Sigmoid colon (tissue), 7 donors: ENCODE results near the gene RPL18A. TPM values are rescaled to one million over a fixed set of nuclear protein-coding genes. Genes with fewer than 3 reads are reported as not detected.

Experiments
- DNase-seq: peaks from one replicate; pipeline ENCODE4 v3.0.0-alpha.2; 2019
- H3K27ac ChIP-seq, 4 donors: fragments of 200-600 bp; sonication (generic); one replicate each; pipeline ENCODE4 v1.5.1; 2016 to 2019; ENCODE audit warnings: mild to moderate bottlenecking in 1 of 4
- H3K27me3 ChIP-seq, 3 donors: fragments of 200-600 bp; sonication (generic); one replicate each; pipeline ENCODE4 v1.5.1; 2019; ENCODE audit warnings: mild to moderate bottlenecking in 1 of 3
- H3K36me3 ChIP-seq, 4 donors: fragments of 200-600 bp; sonication (generic); one replicate each; pipeline ENCODE4 v1.5.1; 2016 to 2019
- H3K4me1 ChIP-seq, 4 donors: fragments of 200-600 bp; sonication (generic); one replicate each; pipeline ENCODE4 v1.5.1; 2017 to 2019
- H3K4me3 ChIP-seq, 4 donors: fragments of 200-600 bp; sonication (generic); one replicate each; pipeline ENCODE4 v1.5.1; 2017 to 2019; ENCODE audit warnings: mild to moderate bottlenecking in 2 of 4, moderate library complexity in 1 of 4
- H3K9me3 ChIP-seq, 4 donors: fragments of 200-600 bp in 3 of 4; sonication (generic) in 3 of 4; one replicate each; pipeline versions ENCODE4 v1.5.1 to v1.6.1; 2013 to 2019
- EP300 ChIP-seq, 4 donors: sonication (generic); formaldehyde crosslinking; IDR thresholded peaks; one replicate each; pipeline ENCODE4 v1.6.1; 2017; ENCODE audit warnings: antibody characterized with exemption in 4 of 4
- POLR2A ChIP-seq, 2 donors: fragments of 450-650 bp; IDR thresholded peaks; one replicate each; pipeline ENCODE4 v1.6.1; 2016; ENCODE audit warnings: antibody characterized with exemption in 2 of 2, mild to moderate bottlenecking in 2 of 2, moderate library complexity in 2 of 2
- POLR2AphosphoS5 ChIP-seq, 4 donors: sonication (generic); formaldehyde crosslinking; IDR thresholded peaks; one replicate each; pipeline ENCODE4 v1.6.1; 2017; ENCODE audit warnings: antibody characterized with exemption in 4 of 4
- WGBS, 2 donors: extraction: QIAGEN DNeasy Blood & Tissue Kit; methylation state at CpG; one replicate each; pipeline ENCODE4 v1.1.7; 2013; 5-methylcytosine and 5-hydroxymethylcytosine counted together
- intact Hi-C: fragments of 100-400 bp; cut with DNase I; formaldehyde crosslinking; loops from one replicate; pipeline ENCODE4 v1.15.1; 2023
- polyA plus RNA-seq, 3 donors: library from polyadenylated mRNA; stranded (reverse); fragments of 200-250 nt; gene quantifications; one replicate each; pipeline ENCODE4 v1.2.3, GENCODE V29; 2013
- total RNA-seq, 4 donors: library from RNA; depleted of rRNA; stranded (reverse); fragments of >200 nt; gene quantifications; one replicate each; pipeline ENCODE4 v1.1.0, GENCODE V29; 2016
- TF ChIP-seq, protein P1 (sequence below), 4 experiments: fragments of 450-650 bp in 3 of 4; fragments of 200-600 bp in 1 of 4; IDR thresholded peaks; one replicate each; pipeline ENCODE4 v1.5.1; 2016 to 2019; ENCODE audit warnings: antibody characterized with exemption in 4 of 4, mild to moderate bottlenecking in 3 of 4, moderate library complexity in 2 of 4
- donor health status: healthy with polysubstance abuse.
- donor health status: Bipolar disorder and iron deficiency.
- donor health status: healthy.

The RPL18A gene
- total and polyA plus RNA-seq, 7 donors, result 1,686 to 3,945 (median 2,372) TPM

DNA sequence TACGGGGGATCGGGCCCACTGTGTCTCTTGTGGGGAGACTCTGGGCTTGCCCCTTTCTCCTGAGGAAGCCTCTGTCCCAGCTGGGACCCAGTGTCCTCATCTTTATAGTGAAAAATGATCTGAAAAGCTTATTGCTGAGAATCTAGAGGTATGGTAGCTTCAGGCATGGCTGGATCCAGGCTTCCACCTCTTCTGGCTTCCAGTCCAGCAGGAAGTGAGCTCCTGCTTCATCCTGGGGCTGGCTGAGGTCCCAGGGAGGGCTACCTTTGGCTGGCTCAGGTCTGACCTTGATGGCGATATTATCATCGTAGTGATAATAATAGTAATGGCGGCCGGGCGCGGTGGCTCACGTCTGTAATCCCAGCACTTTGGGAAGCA lies 15.0 kb downstream of the RPL18A start:
- intact Hi-C loops, result no loop called here
- H3K4me3 ChIP-seq, result no peak overlapping the region
- 77 to 88% methylated on average over 9 of the region's 9 CpGs for WGBS, 2 donors
- H3K27ac ChIP-seq, result no peak overlapping the region
- H3K27me3 ChIP-seq, result peaks cover 38 to 78% (median 62%) of the 10 kb centered on the region in 3 donors
- DNase-seq, result no peak
- TF ChIP-seq POLR2AphosphoS5 (IDR thresholded peaks at IDR 0.05), result no peak
- TF ChIP-seq EP300 (IDR thresholded peaks at IDR 0.05), result no peak
- TF ChIP-seq, protein P1, sequence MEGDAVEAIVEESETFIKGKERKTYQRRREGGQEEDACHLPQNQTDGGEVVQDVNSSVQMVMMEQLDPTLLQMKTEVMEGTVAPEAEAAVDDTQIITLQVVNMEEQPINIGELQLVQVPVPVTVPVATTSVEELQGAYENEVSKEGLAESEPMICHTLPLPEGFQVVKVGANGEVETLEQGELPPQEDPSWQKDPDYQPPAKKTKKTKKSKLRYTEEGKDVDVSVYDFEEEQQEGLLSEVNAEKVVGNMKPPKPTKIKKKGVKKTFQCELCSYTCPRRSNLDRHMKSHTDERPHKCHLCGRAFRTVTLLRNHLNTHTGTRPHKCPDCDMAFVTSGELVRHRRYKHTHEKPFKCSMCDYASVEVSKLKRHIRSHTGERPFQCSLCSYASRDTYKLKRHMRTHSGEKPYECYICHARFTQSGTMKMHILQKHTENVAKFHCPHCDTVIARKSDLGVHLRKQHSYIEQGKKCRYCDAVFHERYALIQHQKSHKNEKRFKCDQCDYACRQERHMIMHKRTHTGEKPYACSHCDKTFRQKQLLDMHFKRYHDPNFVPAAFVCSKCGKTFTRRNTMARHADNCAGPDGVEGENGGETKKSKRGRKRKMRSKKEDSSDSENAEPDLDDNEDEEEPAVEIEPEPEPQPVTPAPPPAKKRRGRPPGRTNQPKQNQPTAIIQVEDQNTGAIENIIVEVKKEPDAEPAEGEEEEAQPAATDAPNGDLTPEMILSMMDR (IDR thresholded peaks at IDR 0.05), result no peak
- TF ChIP-seq POLR2A (IDR thresholded peaks at IDR 0.05), result no peak
- no peaks in the 10 kb centered on the region for H3K36me3 ChIP-seq
- H3K9me3 ChIP-seq, result no peaks in the 10 kb centered on the region
- peaks cover 0 to 22% (median 20%) of the 10 kb centered on the region in 4 donors for H3K4me1 ChIP-seq

DNA sequence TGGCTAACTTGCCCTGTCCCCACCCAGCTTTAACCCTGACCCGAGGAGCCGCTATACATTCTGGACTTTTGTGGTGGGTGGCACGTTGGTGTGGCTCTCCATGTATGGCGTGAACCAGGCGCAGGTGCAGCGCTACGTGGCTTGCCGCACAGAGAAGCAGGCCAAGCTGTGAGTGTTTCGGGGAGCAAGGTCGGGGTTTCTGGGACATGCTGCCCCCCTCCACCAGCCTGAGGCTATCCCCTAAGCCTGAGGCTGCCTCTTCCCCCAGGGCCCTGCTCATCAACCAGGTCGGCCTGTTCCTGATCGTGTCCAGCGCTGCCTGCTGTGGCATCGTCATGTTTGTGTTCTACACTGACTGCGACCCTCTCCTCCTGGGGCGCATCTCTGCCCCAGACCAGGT lies 18.0 kb downstream of the RPL18A start:
- 91% methylated on average over 16 of the region's 16 CpGs for WGBS, 2 donors
- no peak for DNase-seq
- Histone ChIP-seq H3K27me3 (peaks cover 19 to 48% (median 34%) of the 10 kb centered on the region in 3 donors), H3K36me3 (no peaks in the 10 kb centered on the region), H3K4me3 (no peak overlapping the region), H3K4me1 (peaks cover 0 to 12% (median 10%) of the 10 kb centered on the region in 4 donors), H3K27ac (no peak overlapping the region), H3K9me3 (no peaks in the 10 kb centered on the region)
- no peak for TF ChIP-seq POLR2AphosphoS5 (IDR thresholded peaks at IDR 0.05)
- no peak for TF ChIP-seq POLR2A (IDR thresholded peaks at IDR 0.05)
- TF ChIP-seq, protein P1 (IDR thresholded peaks at IDR 0.05), result no peak
- TF ChIP-seq EP300 (IDR thresholded peaks at IDR 0.05), result no peak
- intact Hi-C loops, result no loop called here

DNA sequence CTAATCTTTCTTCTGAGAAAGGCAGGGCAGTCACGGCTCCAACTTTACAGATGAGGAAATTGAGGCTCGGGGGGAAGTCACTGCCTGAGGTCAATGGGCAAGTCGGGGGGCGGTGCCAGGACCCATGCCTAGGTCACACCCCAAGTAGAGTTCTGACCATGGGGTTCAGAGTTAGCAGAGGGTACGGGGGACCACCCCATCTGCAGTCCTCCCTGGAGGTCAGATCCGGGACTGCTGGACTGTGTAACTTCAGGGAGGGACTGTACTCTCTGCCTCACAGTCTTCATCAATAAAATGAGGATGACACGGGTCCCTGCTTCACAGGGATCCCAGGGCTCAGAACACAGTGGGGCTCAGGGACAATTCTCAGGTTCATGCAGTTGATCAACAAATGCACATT lies 19.8 kb downstream of the RPL18A start:
- TF ChIP-seq EP300 (IDR thresholded peaks at IDR 0.05) (no peak), POLR2AphosphoS5 (IDR thresholded peaks at IDR 0.05) (no peak), POLR2A (IDR thresholded peaks at IDR 0.05) (no peak)
- TF ChIP-seq, protein P1 (IDR thresholded peaks at IDR 0.05), result no peak
- H3K4me3 ChIP-seq, result no peak overlapping the region
- peaks cover 2 to 30% (median 16%) of the 10 kb centered on the region in 3 donors for H3K27me3 ChIP-seq
- intact Hi-C loops, result no loop called here
- H3K4me1 ChIP-seq, result peaks cover 0 to 1% (median 0%) of the 10 kb centered on the region in 4 donors
- no peak overlapping the region for H3K27ac ChIP-seq
- no peaks in the 10 kb centered on the region for H3K9me3 ChIP-seq
- no peaks in the 10 kb centered on the region for H3K36me3 ChIP-seq
- DNase-seq, result no peak
- 45 to 78% methylated on average over 7 of the region's 7 CpGs for WGBS, 2 donors

DNA sequence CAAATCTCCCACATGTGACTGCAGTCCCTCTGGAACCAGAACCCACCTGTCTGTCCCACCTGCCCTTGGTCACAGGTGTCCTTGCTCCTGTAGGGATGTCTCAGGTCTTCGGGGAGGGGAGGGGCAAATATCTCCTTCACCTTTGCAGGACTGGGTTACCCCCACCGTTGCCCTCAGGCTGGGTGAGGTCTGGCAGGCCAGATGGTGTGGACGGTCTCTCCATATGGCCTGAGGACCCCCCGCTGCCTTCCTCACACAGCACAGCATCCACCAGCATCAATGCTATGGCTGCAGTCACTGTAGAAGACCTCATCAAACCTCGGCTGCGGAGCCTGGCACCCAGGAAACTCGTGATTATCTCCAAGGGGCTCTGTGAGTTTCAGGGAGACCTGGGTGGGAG lies 22.0 kb downstream of the RPL18A start:
- H3K27me3 ChIP-seq, result peaks cover 0 to 8% (median 0%) of the 10 kb centered on the region in 3 donors
- DNase-seq, result no peak
- intact Hi-C loops, result no loop called here
- no peak overlapping the region for H3K4me3 ChIP-seq
- no peaks in the 10 kb centered on the region for H3K9me3 ChIP-seq
- no peaks in the 10 kb centered on the region for H3K4me1 ChIP-seq
- WGBS, 2 donors, result 69 to 83% methylated on average over 7 of the region's 7 CpGs
- no peak overlapping the region for H3K27ac ChIP-seq
- TF ChIP-seq POLR2AphosphoS5 (IDR thresholded peaks at IDR 0.05) (no peak), EP300 (IDR thresholded peaks at IDR 0.05) (no peak), POLR2A (IDR thresholded peaks at IDR 0.05) (no peak)
- TF ChIP-seq, protein P1 (IDR thresholded peaks at IDR 0.05), result no peak
- H3K36me3 ChIP-seq, result no peaks in the 10 kb centered on the region
